ENCODE data around the gene TMEM115. TPM values are rescaled to one million over a fixed set of nuclear protein-coding genes. Genes with fewer than 3 reads are reported as not detected.

Gene TMEM115
- total and polyA plus RNA-seq, 9 of the 15 experiments (the other 6 are each of a cell fraction or from before 2014, with no cell fraction given): 1.6 to 26.9 (median 14.1) TPM

GRCh38 chr3:50350527-50351322 is 8.6 kb downstream of the TMEM115 start, which contains the start of the genes CYB561D2 and NPRL2 (continued):
- peak in 1 of 3 experiments; percentile 17 for TF ChIP-seq YY1 (IDR thresholded peaks at IDR 0.05; ENCODE audit: borderline replicate concordance in 1 of 3, control insufficient read depth in 1 of 3, extremely low read depth in 1 of 3, insufficient read depth in 3 of 3, insufficient read length in 1 of 3, insufficient replicate concordance in 2 of 3, low read depth in 1 of 3, low read length in 2 of 3)
- TF ChIP-seq ZC3H11A (IDR thresholded peaks at IDR 0.05; ENCODE audit: low read depth, low read length): no peak
- TF ChIP-seq GABPB2 (CRISPR knock-in tag; conservative IDR thresholded peaks at IDR 0.05): no peak
- no peak for TF ChIP-seq PYGO2 (tag; IDR thresholded peaks at IDR 0.05)
- TF ChIP-seq THAP7 (CRISPR knock-in tag; IDR thresholded peaks at IDR 0.05): no peak
- TF ChIP-seq KLF13 (tag; IDR thresholded peaks at IDR 0.05; ENCODE audit: borderline replicate concordance, low read depth): no peak
- no peak for TF ChIP-seq DLX4 (CRISPR knock-in tag; IDR thresholded peaks at IDR 0.05)
- no peak for TF ChIP-seq ZKSCAN8 (CRISPR knock-in tag; IDR thresholded peaks at IDR 0.05)
- TF ChIP-seq EZH2 (IDR thresholded peaks at IDR 0.05; ENCODE audit: borderline replicate concordance, low read depth, low read length): no peak
- no peak for TF ChIP-seq RBM39 (optimal IDR thresholded peaks at IDR 0.05; ENCODE audit: low read depth, low read length)
- TF ChIP-seq ZC3H4 (CRISPR knock-in tag; IDR thresholded peaks at IDR 0.05; ENCODE audit: borderline replicate concordance): no peak
- peak; percentile 78 for TF ChIP-seq ZBTB12 (CRISPR knock-in tag; IDR thresholded peaks at IDR 0.05)
- TF ChIP-seq, protein P1, sequence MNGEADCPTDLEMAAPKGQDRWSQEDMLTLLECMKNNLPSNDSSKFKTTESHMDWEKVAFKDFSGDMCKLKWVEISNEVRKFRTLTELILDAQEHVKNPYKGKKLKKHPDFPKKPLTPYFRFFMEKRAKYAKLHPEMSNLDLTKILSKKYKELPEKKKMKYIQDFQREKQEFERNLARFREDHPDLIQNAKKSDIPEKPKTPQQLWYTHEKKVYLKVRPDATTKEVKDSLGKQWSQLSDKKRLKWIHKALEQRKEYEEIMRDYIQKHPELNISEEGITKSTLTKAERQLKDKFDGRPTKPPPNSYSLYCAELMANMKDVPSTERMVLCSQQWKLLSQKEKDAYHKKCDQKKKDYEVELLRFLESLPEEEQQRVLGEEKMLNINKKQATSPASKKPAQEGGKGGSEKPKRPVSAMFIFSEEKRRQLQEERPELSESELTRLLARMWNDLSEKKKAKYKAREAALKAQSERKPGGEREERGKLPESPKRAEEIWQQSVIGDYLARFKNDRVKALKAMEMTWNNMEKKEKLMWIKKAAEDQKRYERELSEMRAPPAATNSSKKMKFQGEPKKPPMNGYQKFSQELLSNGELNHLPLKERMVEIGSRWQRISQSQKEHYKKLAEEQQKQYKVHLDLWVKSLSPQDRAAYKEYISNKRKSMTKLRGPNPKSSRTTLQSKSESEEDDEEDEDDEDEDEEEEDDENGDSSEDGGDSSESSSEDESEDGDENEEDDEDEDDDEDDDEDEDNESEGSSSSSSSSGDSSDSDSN (IDR thresholded peaks at IDR 0.05; ENCODE audit: borderline replicate concordance in 1 of 2, low read depth in 2 of 2, low read length in 2 of 2): no peak
- TF ChIP-seq NONO (IDR thresholded peaks at IDR 0.05; ENCODE audit: low read depth in 2 of 2, low read length in 1 of 2): no peak
- TF ChIP-seq SP2 (IDR thresholded peaks at IDR 0.05; ENCODE audit: extremely low read depth, low read depth, low read length, poor library complexity, severe bottlenecking): no peak
- TF ChIP-seq ETS2 (tag; IDR thresholded peaks at IDR 0.05; ENCODE audit: borderline replicate concordance, poor library complexity, severe bottlenecking): no peak
